Activated T-cell treated with anti-CD3 and anti-CD28 coated beads for 4 hours (primary cell): ENCODE results near the gene MAN1B1.

Experiments
- DNase-seq: peaks from one replicate; pipeline ENCODE4 v3.0.0-alpha.2; 2020

The MAN1B1 gene

DNA sequence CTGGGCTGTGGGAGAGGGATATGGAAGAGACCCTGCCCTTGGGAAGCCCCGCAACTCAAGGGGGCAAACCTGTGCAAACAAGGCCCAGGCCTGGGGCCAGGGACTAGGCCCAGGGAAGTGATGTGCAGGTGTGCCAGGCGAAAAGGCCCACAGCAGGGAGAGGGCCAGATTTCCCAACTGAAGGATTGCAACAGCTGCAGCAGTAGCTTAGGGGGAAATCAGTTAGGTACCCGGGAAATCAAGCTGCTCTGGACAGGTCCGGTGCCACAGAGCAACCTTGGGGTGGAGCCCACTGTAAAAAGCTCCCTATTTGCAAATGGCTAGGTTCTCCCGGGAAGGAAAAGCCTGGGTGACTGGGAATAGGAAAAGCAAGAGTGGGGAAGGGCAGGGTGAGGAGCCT is 62.6 kb downstream of the MAN1B1 start:
- no peak for DNase-seq

DNA sequence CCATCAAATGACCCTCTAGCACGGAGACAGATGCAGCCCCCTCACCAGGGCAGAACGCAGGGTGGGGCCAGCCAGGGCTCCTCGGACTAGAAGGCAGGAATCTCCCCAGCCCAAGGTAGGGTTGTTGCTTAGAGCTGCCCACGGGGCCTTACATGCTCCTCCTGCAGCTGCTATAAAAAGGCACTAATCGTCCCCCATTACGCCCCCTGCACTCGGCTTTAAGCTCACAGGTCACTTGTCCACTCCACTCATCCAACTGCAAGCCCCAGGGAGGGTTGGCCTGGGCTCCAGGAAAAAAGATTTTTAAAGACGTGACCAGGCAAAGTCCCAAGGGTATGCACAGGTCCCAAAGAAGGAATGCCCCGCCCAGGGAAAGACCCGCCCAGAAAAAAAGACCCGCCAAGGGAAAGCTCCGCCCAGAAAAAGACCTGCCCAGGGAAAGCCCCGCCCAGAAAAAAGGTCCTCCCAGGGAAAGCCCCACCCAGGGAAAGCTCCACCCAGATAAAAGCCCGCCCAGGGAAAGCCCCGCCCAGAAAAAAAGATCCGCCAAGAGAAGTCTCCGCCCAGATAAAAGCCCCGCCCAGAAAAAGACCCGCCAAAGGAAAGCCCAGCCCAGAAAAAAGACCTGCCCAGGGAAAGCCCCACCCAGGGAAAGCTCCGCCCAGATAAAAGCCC is 63.3 kb downstream of the MAN1B1 start:
- DNase-seq, result no peak

DNA sequence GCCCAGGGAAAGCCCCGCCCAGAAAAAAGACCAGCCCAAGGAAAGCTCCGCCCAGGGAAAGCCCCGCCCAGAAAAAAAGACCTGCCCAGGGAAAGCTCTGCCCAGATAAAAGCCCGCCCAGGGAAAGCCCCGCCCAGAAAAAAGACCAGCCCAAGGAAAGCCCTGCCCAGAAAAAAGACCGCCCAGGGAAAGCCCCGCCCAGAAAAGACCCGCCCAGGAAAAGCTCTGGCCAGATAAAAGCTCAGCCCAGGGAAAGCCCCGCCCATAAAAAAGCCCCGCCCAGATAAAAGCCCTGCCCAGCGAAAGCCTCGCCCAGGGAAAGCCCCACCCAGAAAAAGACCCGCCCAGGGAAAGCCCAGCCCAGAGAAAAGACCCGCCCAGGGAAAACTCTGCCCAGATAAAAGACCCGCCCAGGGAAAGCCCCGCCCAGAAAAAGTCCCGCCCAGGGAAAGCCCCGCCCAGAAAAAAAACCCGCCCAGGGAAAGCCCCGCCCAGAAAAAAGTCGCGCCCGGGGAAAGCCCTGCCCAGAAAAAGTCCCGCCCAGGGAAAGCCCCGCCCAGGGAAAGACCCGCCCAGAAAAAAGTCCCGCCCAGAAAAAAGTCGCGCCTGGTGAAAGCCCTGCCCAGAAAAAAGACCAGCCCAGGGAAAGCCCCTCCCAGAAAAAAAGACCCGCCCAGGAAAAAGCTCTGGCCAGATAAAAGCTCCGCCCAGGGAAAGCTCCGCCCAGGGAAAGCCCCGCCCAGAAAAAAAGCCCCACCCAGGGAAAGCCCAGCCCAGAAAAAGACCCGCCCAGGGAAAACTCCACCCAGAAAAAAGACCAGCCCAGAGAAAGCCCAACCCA is 64.1 kb downstream of the MAN1B1 start:
- no peak for DNase-seq

DNA sequence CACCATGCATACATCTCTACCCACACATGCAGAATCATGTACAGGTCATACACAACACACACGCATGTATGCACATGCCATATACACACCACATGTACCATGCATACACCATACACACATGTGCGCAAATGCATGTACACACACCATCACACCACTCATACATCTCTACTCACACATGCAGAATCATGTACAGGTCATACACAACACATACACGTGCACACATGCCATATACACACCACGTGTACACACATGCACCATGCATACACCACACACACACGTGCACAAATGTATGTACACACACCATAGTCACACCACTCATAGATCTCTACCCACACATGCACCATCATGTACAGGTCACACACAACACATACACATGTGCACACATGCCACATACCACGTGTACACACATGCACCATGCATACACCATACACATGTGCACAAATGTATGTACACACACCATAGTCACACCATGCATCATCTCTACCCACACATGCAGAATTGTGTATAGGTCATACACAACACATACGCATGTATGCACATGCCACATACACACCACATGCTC is 66.1 kb downstream of the MAN1B1 start:
- DNase-seq, result no peak

DNA sequence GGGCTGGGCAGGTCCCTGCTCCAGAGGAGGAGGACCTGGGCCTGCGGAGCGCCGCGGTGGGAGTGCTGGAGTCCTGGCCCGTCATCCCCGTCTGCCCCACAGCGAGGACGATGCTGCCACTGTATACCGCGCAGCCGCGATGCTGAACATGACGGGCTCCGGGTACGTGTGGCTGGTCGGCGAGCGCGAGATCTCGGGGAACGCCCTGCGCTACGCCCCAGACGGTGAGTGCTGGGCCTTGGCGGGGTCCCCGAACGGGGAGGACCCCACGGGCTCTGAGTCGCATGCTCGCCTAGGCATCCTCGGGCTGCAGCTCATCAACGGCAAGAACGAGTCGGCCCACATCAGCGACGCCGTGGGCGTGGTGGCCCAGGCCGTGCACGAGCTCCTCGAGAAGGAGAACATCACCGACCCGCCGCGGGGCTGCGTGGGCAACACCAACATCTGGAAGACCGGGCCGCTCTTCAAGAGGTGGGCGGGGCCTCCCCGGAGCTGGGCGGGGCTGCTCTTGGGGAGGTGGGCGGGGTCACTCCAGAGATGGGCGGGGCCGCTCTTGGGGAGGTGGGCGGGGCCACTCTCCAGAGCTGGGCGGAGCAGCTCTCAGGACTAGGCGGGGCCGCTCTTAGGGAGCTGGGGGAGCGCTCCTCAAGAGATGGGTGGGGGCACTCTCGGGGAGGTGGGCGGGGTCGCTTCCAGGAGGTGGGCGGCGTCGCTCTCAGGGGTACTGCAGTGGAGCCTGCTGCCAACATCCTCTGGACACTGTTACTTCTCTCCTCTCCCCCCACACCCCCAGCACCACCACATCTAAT is 70.0 kb downstream of the MAN1B1 start:
- DNase-seq, result peak; percentile 67

DNA sequence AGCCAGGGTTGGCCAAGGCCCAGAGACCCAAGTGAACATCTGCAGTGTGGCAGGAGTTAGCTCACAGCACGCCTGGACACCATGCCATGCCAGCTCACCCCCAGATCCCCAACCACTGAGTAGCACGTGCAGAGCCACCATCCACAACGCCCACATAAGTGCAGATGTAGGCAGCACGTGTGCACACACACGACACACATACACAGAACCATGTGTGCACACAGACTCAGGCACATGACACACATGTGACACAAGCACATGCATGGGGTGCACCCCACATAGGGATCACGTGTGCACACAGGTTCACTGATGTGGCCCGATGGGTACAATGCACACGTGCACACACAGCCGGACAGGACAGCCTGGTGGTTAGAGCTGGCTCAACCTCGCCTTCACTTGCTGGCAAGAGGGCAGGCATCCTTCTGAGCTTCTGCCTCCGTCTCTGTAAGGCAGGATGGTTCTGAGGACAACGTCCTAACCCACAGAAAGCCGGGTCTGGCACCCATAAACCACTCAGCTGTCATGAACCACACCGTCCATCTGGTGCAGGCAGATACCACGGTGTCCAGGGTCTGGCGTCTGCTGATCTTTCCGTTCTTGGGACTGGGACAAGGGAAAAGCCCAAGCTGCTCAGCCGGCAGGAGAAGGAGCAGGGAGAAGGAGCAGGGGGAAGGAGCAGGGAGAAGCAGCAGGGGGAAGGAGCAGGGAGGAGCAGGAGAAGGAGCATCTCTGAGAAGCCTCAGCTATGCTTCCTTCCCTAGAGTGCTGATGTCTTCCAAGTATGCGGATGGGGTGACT is 71.0 kb downstream of the MAN1B1 start:
- DNase-seq, result no peak

DNA sequence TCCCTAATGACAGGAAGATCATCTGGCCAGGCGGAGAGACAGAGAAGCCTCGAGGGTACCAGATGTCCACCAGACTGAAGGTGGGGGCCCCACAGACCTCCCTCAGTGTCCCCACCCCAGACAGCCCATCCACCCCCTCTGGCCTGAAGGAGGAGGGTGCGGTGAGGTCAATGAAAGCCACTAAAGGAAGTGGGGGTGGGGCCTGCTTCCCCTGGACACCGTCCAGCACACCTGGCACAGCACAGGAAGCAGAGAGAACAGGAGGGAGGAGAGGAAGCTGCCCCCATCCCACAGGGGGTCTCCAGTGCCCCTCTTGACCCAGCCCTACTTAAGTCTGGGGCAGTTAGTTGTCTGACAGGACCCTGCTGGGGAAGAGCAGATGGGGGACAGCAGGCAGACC is 71.8 kb downstream of the MAN1B1 start:
- DNase-seq, result no peak
